Glutamatergic neuron (in vitro differentiated cells): ENCODE measurements around the gene CATSPERB. TPM values are rescaled to one million over a fixed set of nuclear protein-coding genes. Genes with fewer than 3 reads are reported as not detected.

Experiments used
- DNase-seq: peaks from one replicate; pipeline ENCODE4 v3.0.0; 2022
- H3K27ac Mint-ChIP-seq: one replicate; pipeline ENCODE4 v1.8.0; 2020; ENCODE audit warnings: mild to moderate bottlenecking, mixed read lengths, inconsistent platforms; ENCODE audit not compliant: unreplicated experiment
- H3K27me3 Mint-ChIP-seq: one replicate; pipeline ENCODE4 v1.8.0; 2020; ENCODE audit warnings: mild to moderate bottlenecking, moderate library complexity, mixed read lengths, inconsistent platforms; ENCODE audit not compliant: unreplicated experiment
- H3K36me3 Mint-ChIP-seq: one replicate; pipeline ENCODE4 v1.8.0; 2020; ENCODE audit warnings: mild to moderate bottlenecking, mixed read lengths, inconsistent platforms; ENCODE audit not compliant: unreplicated experiment
- H3K4me1 Mint-ChIP-seq: one replicate; pipeline ENCODE4 v1.8.0; 2020; ENCODE audit warnings: mild to moderate bottlenecking, low read depth, mixed read lengths, inconsistent platforms; ENCODE audit not compliant: unreplicated experiment
- H3K4me3 Mint-ChIP-seq: one replicate; pipeline ENCODE4 v1.8.0; 2020; ENCODE audit warnings: mild to moderate bottlenecking, mixed read lengths, inconsistent platforms; ENCODE audit not compliant: unreplicated experiment
- H3K9me3 Mint-ChIP-seq: one replicate; pipeline ENCODE4 v1.8.0; 2020; ENCODE audit warnings: mild to moderate bottlenecking, moderate library complexity, mixed read lengths, inconsistent platforms; ENCODE audit not compliant: unreplicated experiment
- total RNA-seq: library from RNA; stranded (reverse); fragmentation: NEBNext Ultra II Directional; extraction: Animal tissue kit (Norgen Biotek cat#: 25700); gene quantifications from one replicate; pipeline ENCODE4 v1.2.1, GENCODE V29; 2021; ENCODE audit not compliant: unreplicated experiment
- TF ChIP-seq, protein P1 (sequence below): fragments of 200-600 bp; sonication (generic); IDR thresholded peaks from one replicate; pipeline ENCODE4 v1.5.0; 2021; ENCODE audit not compliant: partially characterized antibody, unreplicated experiment

CATSPERB gene
- total RNA-seq, 1 donor from 2014 or later, result not detected

DNA sequence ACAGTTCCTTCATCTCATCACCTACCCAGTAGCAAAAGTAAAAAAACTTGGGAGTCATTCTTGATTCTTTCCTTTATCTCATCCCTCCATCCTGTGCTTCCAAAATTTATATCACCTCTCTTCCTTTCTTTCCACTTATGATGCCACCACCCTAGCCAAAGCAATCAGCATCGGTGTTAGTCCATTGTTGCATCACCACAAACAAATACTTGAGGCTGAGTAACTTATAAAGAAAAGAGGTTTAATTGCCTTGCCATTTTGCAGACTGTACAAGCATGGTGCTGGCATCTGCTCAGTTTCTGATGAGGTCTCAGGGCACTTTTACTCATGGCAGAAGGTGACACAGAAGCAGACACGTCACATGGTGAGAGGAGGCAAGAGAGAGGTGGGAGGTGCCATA, 19.8 kb upstream of the CATSPERB start:
- Mint-ChIP-seq H3K9me3 (no peaks in the 10 kb centered on the region), H3K4me3 (no peak overlapping the region), H3K27ac (no peak overlapping the region), H3K36me3 (no peaks in the 10 kb centered on the region), H3K27me3 (no peaks in the 10 kb centered on the region), H3K4me1 (no peaks in the 10 kb centered on the region)
- TF ChIP-seq, protein P1, sequence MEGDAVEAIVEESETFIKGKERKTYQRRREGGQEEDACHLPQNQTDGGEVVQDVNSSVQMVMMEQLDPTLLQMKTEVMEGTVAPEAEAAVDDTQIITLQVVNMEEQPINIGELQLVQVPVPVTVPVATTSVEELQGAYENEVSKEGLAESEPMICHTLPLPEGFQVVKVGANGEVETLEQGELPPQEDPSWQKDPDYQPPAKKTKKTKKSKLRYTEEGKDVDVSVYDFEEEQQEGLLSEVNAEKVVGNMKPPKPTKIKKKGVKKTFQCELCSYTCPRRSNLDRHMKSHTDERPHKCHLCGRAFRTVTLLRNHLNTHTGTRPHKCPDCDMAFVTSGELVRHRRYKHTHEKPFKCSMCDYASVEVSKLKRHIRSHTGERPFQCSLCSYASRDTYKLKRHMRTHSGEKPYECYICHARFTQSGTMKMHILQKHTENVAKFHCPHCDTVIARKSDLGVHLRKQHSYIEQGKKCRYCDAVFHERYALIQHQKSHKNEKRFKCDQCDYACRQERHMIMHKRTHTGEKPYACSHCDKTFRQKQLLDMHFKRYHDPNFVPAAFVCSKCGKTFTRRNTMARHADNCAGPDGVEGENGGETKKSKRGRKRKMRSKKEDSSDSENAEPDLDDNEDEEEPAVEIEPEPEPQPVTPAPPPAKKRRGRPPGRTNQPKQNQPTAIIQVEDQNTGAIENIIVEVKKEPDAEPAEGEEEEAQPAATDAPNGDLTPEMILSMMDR, result no peak
- DNase-seq, result no peak

DNA sequence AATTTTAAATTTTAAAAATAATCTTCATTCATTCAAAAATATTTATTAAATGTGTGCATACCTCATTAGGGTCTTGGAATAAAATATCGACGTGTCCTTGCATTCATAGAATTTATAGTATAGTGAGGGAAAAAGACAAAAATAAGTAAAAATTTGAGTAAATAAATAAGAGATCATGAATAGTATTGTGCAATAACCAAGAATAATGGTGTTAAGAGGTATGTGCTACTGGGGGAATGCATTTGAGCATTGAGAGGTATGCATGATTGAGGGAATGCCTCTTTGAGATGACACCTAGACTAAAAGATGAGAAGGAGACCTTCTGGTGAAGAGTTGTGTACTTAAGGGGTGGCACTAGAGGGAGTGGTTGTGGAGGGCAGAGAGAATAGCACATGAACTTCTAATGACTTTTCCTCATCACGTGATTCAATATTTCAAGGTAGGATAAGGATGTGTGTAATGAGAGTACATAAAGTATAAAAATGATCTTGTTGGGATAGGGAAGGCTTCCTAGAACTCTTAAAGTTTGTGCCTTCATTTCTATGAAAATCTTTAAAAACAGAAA, 18.8 kb upstream of the CATSPERB start:
- Mint-ChIP-seq H3K36me3 (no peaks in the 10 kb centered on the region), H3K9me3 (no peaks in the 10 kb centered on the region), H3K27me3 (no peaks in the 10 kb centered on the region), H3K4me1 (no peaks in the 10 kb centered on the region), H3K4me3 (no peak overlapping the region), H3K27ac (no peak overlapping the region)
- TF ChIP-seq, protein P1, result no peak
- no peak for DNase-seq

DNA sequence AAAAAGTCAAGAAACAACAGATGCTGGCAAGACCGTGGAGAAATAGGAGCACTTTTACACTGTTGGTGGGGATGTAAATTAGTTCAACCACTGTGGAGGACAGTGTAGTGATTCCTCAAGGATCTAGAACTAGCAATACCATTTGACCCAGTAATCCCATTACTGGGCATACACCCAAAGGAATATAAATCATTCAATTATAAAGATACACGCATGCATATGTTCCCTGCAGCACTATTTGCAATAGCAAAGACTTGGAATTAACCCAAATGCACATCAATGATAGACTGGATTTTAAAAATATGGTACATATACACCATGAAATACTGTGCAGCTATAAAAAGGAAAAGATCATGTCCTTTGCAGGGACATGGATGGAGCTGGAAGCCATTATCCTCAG, 18.0 kb upstream of the CATSPERB start:
- TF ChIP-seq, protein P1, result no peak
- H3K4me1 Mint-ChIP-seq, result no peaks in the 10 kb centered on the region
- DNase-seq, result no peak
- H3K27ac Mint-ChIP-seq, result no peak overlapping the region
- H3K9me3 Mint-ChIP-seq, result no peaks in the 10 kb centered on the region
- H3K27me3 Mint-ChIP-seq, result no peaks in the 10 kb centered on the region
- no peaks in the 10 kb centered on the region for H3K36me3 Mint-ChIP-seq
- no peak overlapping the region for H3K4me3 Mint-ChIP-seq

DNA sequence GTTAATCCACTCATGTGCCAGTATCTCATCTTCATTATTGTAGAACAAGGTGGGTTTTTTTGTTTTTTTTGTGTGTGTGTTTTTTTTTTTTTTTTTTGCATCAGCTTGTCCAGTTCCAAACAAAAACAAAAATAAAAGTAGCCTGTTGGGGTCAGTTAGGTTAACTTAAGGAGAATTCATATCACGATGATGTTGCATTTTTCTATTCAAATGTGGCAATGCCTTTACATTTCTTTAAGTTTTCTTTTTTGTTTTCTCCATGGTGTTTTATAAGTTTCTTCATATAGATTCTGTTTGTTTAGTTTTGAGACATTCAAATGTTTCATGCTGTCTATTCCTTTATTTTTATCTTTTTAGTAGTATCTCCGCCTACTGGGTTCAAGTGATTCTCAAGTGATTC, 16.2 kb upstream of the CATSPERB start:
- DNase-seq, result no peak
- TF ChIP-seq, protein P1, result no peak
- Mint-ChIP-seq H3K36me3 (no peaks in the 10 kb centered on the region), H3K4me3 (no peak overlapping the region), H3K4me1 (no peaks in the 10 kb centered on the region), H3K27ac (no peak overlapping the region), H3K27me3 (no peaks in the 10 kb centered on the region), H3K9me3 (no peaks in the 10 kb centered on the region)

DNA sequence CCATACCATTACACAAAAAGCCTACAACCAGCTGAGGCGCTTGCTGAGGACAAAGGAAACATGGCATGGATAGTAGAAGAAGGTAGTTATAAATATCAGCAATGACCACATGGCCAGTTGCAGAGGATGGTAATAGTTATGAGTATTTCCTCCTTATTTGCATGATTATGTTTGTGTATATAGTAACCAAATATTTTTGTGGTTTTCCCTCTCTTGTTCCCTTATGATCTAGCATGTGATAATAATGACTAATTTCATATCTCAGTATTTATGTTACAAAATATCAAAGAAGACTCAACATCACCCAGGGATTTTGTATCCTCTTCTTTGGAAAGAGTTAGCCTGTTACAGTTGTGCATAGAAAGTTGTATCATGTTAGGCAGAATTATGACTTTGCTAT, 13.5 kb upstream of the CATSPERB start:
- DNase-seq, result no peak
- Mint-ChIP-seq H3K36me3 (no peaks in the 10 kb centered on the region), H3K9me3 (no peaks in the 10 kb centered on the region), H3K4me3 (no peak overlapping the region), H3K27ac (no peak overlapping the region), H3K4me1 (no peaks in the 10 kb centered on the region), H3K27me3 (no peaks in the 10 kb centered on the region)
- TF ChIP-seq, protein P1, result no peak
